H1 (cell line): ENCODE data around the gene JOSD2. TPM values are rescaled to one million over a fixed set of nuclear protein-coding genes. Genes with fewer than 3 reads are reported as not detected.

Experiments used
- CTCF ChIA-PET: fragments of 300-600 bp; sonication (Branson Sonifier 250); formaldehyde crosslinking; loops from one replicate; lab custom pipeline; 2021; ENCODE audit not compliant: partially characterized antibody; lab: Charles Lee
- POLR2A ChIA-PET: fragments of 300-600 bp; sonication (Branson Sonifier 250); formaldehyde crosslinking; loops from one replicate; lab custom pipeline; 2021; ENCODE audit warnings: inconsistent platforms; ENCODE audit not compliant: partially characterized antibody; lab: Charles Lee
- DNase-seq, 2 experiments: peaks; one replicate each; pipeline versions ENCODE4 v3.0.0 to v3.0.0-alpha.2; 2010 to 2022; ENCODE audit warnings: low spot score in 2 of 2, low read depth in 1 of 2, mixed read lengths in 1 of 2
- FAIRE-seq: peaks from 2 replicates; lab custom pipeline; 2011; peaks lifted over from hg19 to GRCh38; lab: Jason Lieb, UNC
- H2AFZ ChIP-seq: 2 replicates; pipeline ENCODE4 v1.8.1; 2012; ENCODE audit warnings: low read length, inconsistent platforms
- H2AK5ac ChIP-seq: 2 replicates; pipeline ENCODE4 v1.6.1; 2013; ENCODE audit warnings: low read depth, low read length
- H2BK120ac ChIP-seq: replicated peaks from 2 replicates; pipeline ENCODE3; 2013; ENCODE audit warnings: low read depth, low read length, inconsistent platforms
- H2BK12ac ChIP-seq: 2 replicates; pipeline ENCODE4 v1.6.1; 2013; ENCODE audit warnings: low read depth, low read length
- H2BK15ac ChIP-seq: 2 replicates; pipeline ENCODE4 v1.6.1; 2013; ENCODE audit warnings: low read length
- H2BK20ac ChIP-seq: 2 replicates; pipeline ENCODE4 v1.6.1; 2013; ENCODE audit warnings: low read length
- H2BK5ac ChIP-seq: 2 replicates; pipeline ENCODE4 v1.6.1; 2013; ENCODE audit warnings: low read depth, low read length
- H3K14ac ChIP-seq: 2 replicates; pipeline ENCODE4 v1.6.1; 2013; ENCODE audit warnings: inconsistent platforms; ENCODE audit not compliant: insufficient read length
- H3K18ac ChIP-seq: 2 replicates; pipeline ENCODE4 v1.6.1; 2013; ENCODE audit warnings: low read length; ENCODE audit errors: extremely low read depth
- H3K23ac ChIP-seq: 2 replicates; pipeline ENCODE4 v1.6.1; 2013; ENCODE audit warnings: inconsistent platforms; ENCODE audit not compliant: insufficient read length
- H3K23me2 ChIP-seq: 2 replicates; pipeline ENCODE4 v1.6.1; 2013; ENCODE audit warnings: low read depth, low read length
- H3K27ac ChIP-seq: 2 replicates; pipeline ENCODE4 v1.6.1; 2011; ENCODE audit warnings: low read depth, low read length, inconsistent platforms
- H3K27me3 ChIP-seq, 4 experiments: replicated peaks in 1 of 4; 1 replicate in 1 of 4; 2 replicates in 3 of 4; pipeline versions ENCODE4 v1.6.1 to v1.8.1; 2011 to 2013; ENCODE audit warnings: low read length in 3 of 4, mild to moderate bottlenecking in 3 of 4, inconsistent platforms in 2 of 4, mixed read lengths in 2 of 4, moderate library complexity in 1 of 4; ENCODE audit not compliant: control insufficient read depth in 3 of 4, insufficient read depth in 3 of 4; ENCODE audit errors: extremely low read depth in 1 of 4
- H3K36me3 ChIP-seq, 4 experiments: 2 replicates each; pipeline versions ENCODE4 v1.6.1 to v1.8.1; 2011 to 2013; ENCODE audit warnings: mild to moderate bottlenecking in 4 of 4, low read length in 3 of 4, moderate library complexity in 2 of 4, control low read depth in 1 of 4, inconsistent platforms in 1 of 4; ENCODE audit not compliant: insufficient read depth in 4 of 4, control insufficient read depth in 2 of 4
- H3K4ac ChIP-seq: replicated peaks from 2 replicates; pipeline ENCODE3; 2013; ENCODE audit warnings: low read length, low read depth, mixed read lengths, inconsistent platforms; ENCODE audit not compliant: insufficient read length
- H3K4me1 ChIP-seq, 4 experiments: replicated peaks in 1 of 4; 1 replicate in 1 of 4; 2 replicates in 3 of 4; pipeline versions ENCODE4 v1.6.1 to v1.8.1; 2011 to 2013; ENCODE audit warnings: low read length in 3 of 4, inconsistent platforms in 2 of 4, mixed read lengths in 1 of 4; ENCODE audit not compliant: insufficient read depth in 4 of 4, control insufficient read depth in 3 of 4
- H3K4me2 ChIP-seq, 2 experiments: 2 replicates each; pipeline versions ENCODE4 v1.6.1 to v1.8.1; 2011 to 2013; ENCODE audit warnings: low read depth in 2 of 2, low read length in 2 of 2, control low read depth in 1 of 2, inconsistent platforms in 1 of 2, mild to moderate bottlenecking in 1 of 2; ENCODE audit not compliant: insufficient read depth in 1 of 2
- H3K4me3 ChIP-seq, 4 experiments: fragments of 200-600, 300-600 bp in 1 of 4; sonication (generic), shearing (Covaris generic), sonication (Bioruptor Twin) in 1 of 4; 2 replicates each; pipeline versions ENCODE4 v1.5.1 to v1.8.1; 2011 to 2016; ENCODE audit warnings: low read length in 4 of 4, low read depth in 3 of 4, control low read depth in 2 of 4, inconsistent platforms in 2 of 4, mild to moderate bottlenecking in 2 of 4, mixed read lengths in 1 of 4, moderate library complexity in 1 of 4; ENCODE audit not compliant: insufficient read depth in 2 of 4; ENCODE audit errors: extremely low read depth in 1 of 4
- H3K56ac ChIP-seq: replicated peaks from 2 replicates; pipeline ENCODE3; 2013; ENCODE audit warnings: low read depth, mild to moderate bottlenecking, mixed read lengths, low read length, inconsistent platforms; ENCODE audit not compliant: insufficient read length
- H3K79me1 ChIP-seq: 2 replicates; pipeline ENCODE4 v1.6.1; 2013; ENCODE audit warnings: low read depth, low read length, control low read depth
- H3K79me2 ChIP-seq, 2 experiments: 2 replicates each; pipeline versions ENCODE4 v1.6.1 to v1.8.1; 2012 to 2013; ENCODE audit warnings: low read length in 2 of 2, mild to moderate bottlenecking in 2 of 2, inconsistent platforms in 1 of 2; ENCODE audit not compliant: insufficient read depth in 2 of 2, control insufficient read depth in 1 of 2
- H3K9ac ChIP-seq, 4 experiments: replicated peaks in 1 of 4; 1 replicate in 1 of 4; 2 replicates in 3 of 4; pipeline versions ENCODE4 v1.6.1 to v1.8.1; 2011 to 2013; ENCODE audit warnings: low read depth in 3 of 4, low read length in 3 of 4, control low read depth in 2 of 4, mild to moderate bottlenecking in 2 of 4, moderate library complexity in 2 of 4, inconsistent platforms in 1 of 4; ENCODE audit errors: extremely low read depth in 1 of 4
- H3K9me3 ChIP-seq, 2 experiments: 2 replicates each; pipeline versions ENCODE4 v1.6.1 to v1.8.1; 2012 to 2013; ENCODE audit warnings: mild to moderate bottlenecking in 2 of 2, moderate library complexity in 2 of 2, control low read depth in 1 of 2, inconsistent platforms in 1 of 2, low read depth in 1 of 2, low read length in 1 of 2, mixed read lengths in 1 of 2; ENCODE audit not compliant: insufficient read depth in 2 of 2
- H4K20me1 ChIP-seq, 2 experiments: replicated peaks in 1 of 2; 2 replicates each; pipeline versions ENCODE3 to v1.8.1; 2011 to 2013; ENCODE audit warnings: inconsistent platforms in 2 of 2, low read length in 2 of 2, mild to moderate bottlenecking in 1 of 2; ENCODE audit not compliant: insufficient read depth in 2 of 2, control insufficient read depth in 1 of 2
- H4K5ac ChIP-seq: 2 replicates; pipeline ENCODE4 v1.6.1; 2013; ENCODE audit warnings: low read length, low read depth, mixed read lengths, inconsistent platforms; ENCODE audit not compliant: insufficient read length
- H4K8ac ChIP-seq: 2 replicates; pipeline ENCODE4 v1.8.0; 2013; ENCODE audit warnings: mild to moderate bottlenecking, moderate library complexity, low read length, inconsistent platforms; ENCODE audit not compliant: insufficient read depth; ENCODE audit errors: extremely low read depth
- H4K91ac ChIP-seq: replicated peaks from 2 replicates; pipeline ENCODE3; 2013; ENCODE audit warnings: low read length, mixed read lengths, inconsistent platforms; ENCODE audit not compliant: insufficient read length
- TAF1 ChIP-seq: IDR thresholded peaks from 2 replicates; pipeline ENCODE4 v1.6.1; 2011; ENCODE audit warnings: mild to moderate bottlenecking, low read depth, low read length
- WGBS, 2 experiments: shearing (Covaris generic) in 1 of 2; methylation state at CpG; one replicate each; pipeline versions ENCODE4 v1.1.6 to v1.1.7; 2013 to 2015; ENCODE audit warnings: low lambda C conversion rate in 2 of 2, mixed read lengths in 2 of 2, inconsistent platforms in 1 of 2, low coverage in 1 of 2, missing lambda C conversion rate in 1 of 2; ENCODE audit not compliant: insufficient replicate concordance in 2 of 2, insufficient coverage in 1 of 2, insufficient read length in 1 of 2; ENCODE audit errors: extremely low coverage in 1 of 2, missing lambda C conversion rate in 1 of 2; 5-methylcytosine and 5-hydroxymethylcytosine counted together
- polyA plus RNA-seq, 7 experiments: library from polyadenylated mRNA; depleted of rRNA in 3 of 7; stranded (reverse) in 5 of 7; unstranded in 2 of 7; fragments of >200 nt in 5 of 7; fragments of 200-250 nt in 2 of 7; gene quantifications; 1 replicate in 5 of 7; 2 replicates in 1 of 7; 4 replicates in 1 of 7; pipeline versions ENCODE4 v1.2.1 to v1.2.3, GENCODE V29; 2011 to 2013; ENCODE audit warnings: missing spikeins in 2 of 7, mixed read lengths in 2 of 7
- total RNA-seq: library from RNA; stranded (reverse); fragmentation: NEBNext Ultra II Directional; extraction: Animal tissue kit (Norgen Biotek cat#: 25700); gene quantifications from 2 replicates; pipeline ENCODE4 v1.2.1, GENCODE V29; 2021

Gene JOSD2
- total and polyA plus RNA-seq, 2 of the 8 experiments (the other 6 are each of a cell fraction or from before 2014, with no cell fraction given) = 1.9 to 6.6 TPM

- WGBS, 2 experiments = 90% methylated on average over 13 of the region's 13 CpGs; no CpG with 5 or more reads in 1 of the 2 experiments
Observed at GRCh38 chr19:50558449-50558848, 47.5 kb upstream of the JOSD2 start.

More at GRCh38 chr19:50558449-50558848, 47.5 kb upstream of the JOSD2 start:
- no peak for DNase-seq
- Histone ChIP-seq H3K27ac (no peak overlapping the region), H2BK20ac (peak overlapping the region; percentile 23; the same call in 1 of the 2 replicates), H3K4me3 (no peak overlapping the region), H3K27me3 (peaks cover 0 to 20% (median 15%) of the 10 kb centered on the region in 4 experiments; a peak in 6 of 7 replicates), H2BK12ac (no peak overlapping the region; the same call in 1 of the 2 replicates), H3K4me2 (no peak overlapping the region), H3K4me1 (peaks cover 0 to 20% (median 6%) of the 10 kb centered on the region in 4 experiments; a peak in 6 of 7 replicates), H4K5ac (no peak overlapping the region), H3K14ac (no peak overlapping the region), H2BK120ac (no peak overlapping the region), H3K79me1 (0 out of 2 replicates have a peak, but pooled peaks cover 3% of the 10 kb centered on the region), H2AFZ (no peak overlapping the region), H2BK15ac (no peak overlapping the region), H2BK5ac (no peak overlapping the region), H3K23ac (no peak overlapping the region), H3K79me2 (no peaks in the 10 kb centered on the region), H3K9me3 (no peaks in the 10 kb centered on the region), H3K9ac (no peak overlapping the region), H4K20me1 (peaks cover 2 to 15% of the 10 kb centered on the region in 2 experiments)
- POLR2A ChIA-PET = interaction anchor here (2.3 kb wide), 1 partner anchor 11 kb away, joined by 6 read pairs; no protein-coding TSS in a partner anchor
- CTCF ChIA-PET = interaction anchor here (1.0 to 10.6 kb wide), 7 partner anchors 11 to 112 kb away, joined by 3 to 269 read pairs (median 5); no protein-coding TSS in a partner anchor
- TF ChIP-seq TAF1 = no peak
- TF ChIP-seq, all 59 proteins: peak for 0
- Histone ChIP-seq H3K36me3 (no peaks in the 10 kb centered on the region), H4K91ac (no peak overlapping the region), H2AK5ac (0 out of 2 replicates have a peak overlapping the region, but pooled peaks have one; percentile 66), H3K18ac (no peak overlapping the region), H4K8ac (no peak overlapping the region), H3K4ac (no peak overlapping the region), H3K23me2 (peaks cover 11% of the 10 kb centered on the region), H3K56ac (no peak overlapping the region)
- no peak for FAIRE-seq
